Activated CD4-positive, alpha-beta T cell treated with anti-CD3 and anti-CD28 coated beads for 36 hours (primary cell): ENCODE data around the gene TANGO6. TPM values are rescaled to one million over a fixed set of nuclear protein-coding genes. Genes with fewer than 3 reads are reported as not detected.

Experiments used
- ATAC-seq: fragments of 200-7000 bp; cut with Tn5 transposase; one replicate; pipeline ENCODE4 v1.10.0; 2021; ENCODE audit warnings: mild to moderate bottlenecking, moderate library complexity
- CTCF ChIA-PET: fragments of 350-600 bp; sonication (Branson Sonifier 250); formaldehyde crosslinking; loops from one replicate; lab custom pipeline; 2021; ENCODE audit warnings: antibody characterized with exemption; lab: Charles Lee
- POLR2A ChIA-PET: fragments of 350-600 bp; sonication (Branson Sonifier 250); formaldehyde crosslinking; loops from one replicate; lab custom pipeline; 2021; ENCODE audit warnings: antibody characterized with exemption, inconsistent platforms; lab: Charles Lee
- DNase-seq: peaks from one replicate; pipeline ENCODE4 v3.0.0-alpha.2; 2020
- H3K27ac Mint-ChIP-seq: one replicate; pipeline ENCODE4 v1.8.0; 2021; ENCODE audit warnings: mixed read lengths
- H3K27me3 Mint-ChIP-seq: one replicate; pipeline ENCODE4 v1.8.0; 2021; ENCODE audit warnings: mixed read lengths
- H3K36me3 Mint-ChIP-seq: one replicate; pipeline ENCODE4 v1.8.0; 2021; ENCODE audit warnings: low read depth, mixed read lengths
- H3K4me1 Mint-ChIP-seq: one replicate; pipeline ENCODE4 v1.8.0; 2021; ENCODE audit warnings: mixed read lengths
- H3K4me3 Mint-ChIP-seq: one replicate; pipeline ENCODE4 v1.8.0; 2021; ENCODE audit warnings: mild to moderate bottlenecking, moderate library complexity, mixed read lengths
- H3K9me3 Mint-ChIP-seq: one replicate; pipeline ENCODE4 v1.8.0; 2021; ENCODE audit warnings: low read depth, mixed read lengths
- intact Hi-C, 2 experiments: fragments of 100-400 bp; cut with DNase I in 1 of 2; cut with micrococcal nuclease in 1 of 2; formaldehyde crosslinking; loops; one replicate each; pipeline versions ENCODE4 v1.14.2 to v1.15.1; 2022 to 2024; cut with DNase I, micrococcal nuclease
- total RNA-seq, 2 experiments: library from RNA; stranded (reverse); gene quantifications; one replicate each; pipeline ENCODE4 v1.2.3, GENCODE V29; 2021

The TANGO6 gene
- total RNA-seq, 2 experiments from 2014 or later: 29.7 to 31.2 TPM

DNA sequence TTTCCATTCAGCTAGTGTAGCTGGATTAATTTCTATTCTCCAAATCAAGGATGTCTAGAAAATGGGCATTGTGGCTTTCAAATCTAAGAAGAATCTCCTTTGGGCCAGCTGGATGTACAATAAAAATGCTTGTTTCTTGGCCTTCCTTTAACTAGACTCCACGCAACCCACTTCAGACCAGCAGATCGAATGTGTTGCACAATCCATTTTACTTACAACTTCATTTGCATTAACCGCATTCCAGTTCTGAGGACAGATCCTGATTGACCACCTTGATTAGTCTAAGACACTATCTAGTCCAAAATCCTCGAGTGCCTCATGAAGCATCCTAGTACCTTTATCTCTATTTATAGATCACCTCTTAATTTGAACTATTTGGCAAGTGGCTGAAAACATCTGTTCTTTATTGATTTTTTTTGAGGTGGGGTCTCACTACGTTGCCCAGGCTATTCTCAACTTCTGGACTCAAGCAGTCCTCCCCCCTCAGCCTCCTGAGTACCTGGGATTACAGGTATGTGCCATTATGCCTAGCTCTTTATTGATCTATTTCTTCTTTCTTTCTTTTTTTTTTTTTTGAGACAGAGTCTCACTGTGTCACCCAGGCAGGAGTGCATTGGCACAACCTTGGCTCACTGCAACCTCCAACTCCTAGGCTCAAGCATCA is 241.8 kb downstream of the TANGO6 start:
- H3K9me3 Mint-ChIP-seq: no peaks in the 10 kb centered on the region
- DNase-seq: no peak

GRCh38 chr16:69087161-69087581 is 243.8 kb downstream of the TANGO6 start:
- no peak for DNase-seq
- ATAC-seq: no peak
- CTCF ChIA-PET: interaction anchor here (0.6 kb wide), 2 partner anchors 17 to 617 kb away, joined by 3 to 4 read pairs; no protein-coding TSS in a partner anchor
- Mint-ChIP-seq H3K4me1 (peaks cover 12% of the 10 kb centered on the region), H3K4me3 (no peak overlapping the region), H3K27me3 (no peaks in the 10 kb centered on the region), H3K27ac (no peak overlapping the region), H3K36me3 (peaks cover 8% of the 10 kb centered on the region), H3K9me3 (no peaks in the 10 kb centered on the region)
- intact Hi-C loops: no loop called here
- POLR2A ChIA-PET: no interaction called here

More for the DNA sequence above, 241.8 kb downstream of the TANGO6 start:
- H3K27ac Mint-ChIP-seq: no peak overlapping the region
- intact Hi-C loops: no loop called here
- H3K4me1 Mint-ChIP-seq: peaks cover 12% of the 10 kb centered on the region
- no peaks in the 10 kb centered on the region for H3K27me3 Mint-ChIP-seq
- POLR2A ChIA-PET: no interaction called here
- H3K36me3 Mint-ChIP-seq: peaks cover 8% of the 10 kb centered on the region
- ATAC-seq: no peak
- CTCF ChIA-PET: no interaction called here
- H3K4me3 Mint-ChIP-seq: no peak overlapping the region

DNA sequence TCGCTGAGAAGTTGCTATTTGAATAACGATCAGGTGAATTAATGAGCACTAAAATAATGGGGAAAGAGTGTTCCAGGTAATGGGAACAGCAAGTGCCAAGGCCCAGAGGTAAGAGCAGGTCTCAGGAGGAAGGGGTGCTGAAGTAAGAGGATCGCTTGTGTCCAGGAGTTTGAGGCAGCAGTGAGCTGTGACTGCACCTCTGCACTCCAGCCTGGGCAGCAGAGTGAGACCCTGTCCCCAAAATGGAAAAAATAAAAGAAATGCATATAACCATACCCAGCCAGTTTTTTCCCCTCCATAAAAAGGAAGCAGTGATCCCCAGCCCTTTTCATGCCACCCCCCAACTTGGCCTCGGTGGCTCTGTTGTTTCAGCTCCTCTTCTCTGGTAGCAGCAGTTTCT is 245.4 kb downstream of the TANGO6 start:
- ChIA-PET POLR2A (no interaction called here), CTCF (interaction anchor here (0.6 kb wide), 1 partner anchor 24 kb away, joined by 3 read pairs; no protein-coding TSS in a partner anchor)
- DNase-seq (no peak), ATAC-seq (no peak)
- Mint-ChIP-seq H3K4me1 (peaks cover 12% of the 10 kb centered on the region), H3K36me3 (peaks cover 8% of the 10 kb centered on the region), H3K4me3 (no peak overlapping the region), H3K27ac (no peak overlapping the region), H3K27me3 (no peaks in the 10 kb centered on the region), H3K9me3 (no peaks in the 10 kb centered on the region)
- intact Hi-C loops: no loop called here

DNA sequence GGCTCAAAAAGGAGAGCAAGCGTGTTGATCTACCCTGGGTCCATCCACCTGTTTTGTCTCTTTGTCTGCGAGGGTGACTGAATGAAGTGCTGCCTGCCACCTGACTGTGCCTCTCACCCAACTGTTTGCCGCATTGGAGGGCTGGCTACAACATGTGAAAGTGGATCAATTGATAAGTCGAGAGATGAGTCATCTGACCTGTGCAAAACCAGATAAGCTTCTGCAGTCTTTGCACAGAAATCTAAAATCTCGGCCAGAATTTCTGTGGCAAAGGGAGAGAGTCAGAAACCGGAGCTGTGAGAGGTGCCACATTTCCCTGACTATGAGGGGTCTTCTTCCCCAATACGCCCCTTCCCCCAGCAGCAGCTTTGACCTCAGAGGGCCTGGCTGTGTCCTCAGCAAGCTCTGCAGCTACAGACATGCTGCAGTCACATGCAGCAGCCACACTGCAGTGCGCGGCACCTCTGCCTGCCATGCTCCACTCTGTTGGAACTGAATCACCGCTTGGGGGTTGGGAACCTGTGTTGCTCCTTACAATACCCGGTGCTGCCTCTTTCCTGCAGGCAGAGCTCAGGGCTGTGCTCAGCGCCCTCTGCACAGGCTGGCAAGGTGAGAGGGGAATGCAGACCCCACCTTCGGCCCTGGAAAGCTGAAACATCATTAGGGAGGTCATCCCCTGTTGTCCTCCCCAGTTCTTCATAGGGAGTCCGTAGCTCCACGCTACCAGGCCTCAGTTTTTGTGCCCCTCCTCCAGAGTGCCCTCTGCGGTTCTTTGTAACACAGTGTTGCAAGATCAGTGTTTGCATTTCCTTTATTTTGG is 246.0 kb downstream of the TANGO6 start:
- Mint-ChIP-seq H3K27me3 (no peaks in the 10 kb centered on the region), H3K4me3 (no peak overlapping the region), H3K4me1 (peaks cover 12% of the 10 kb centered on the region), H3K36me3 (peaks cover 8% of the 10 kb centered on the region), H3K27ac (no peak overlapping the region), H3K9me3 (no peaks in the 10 kb centered on the region)
- intact Hi-C loops: no loop called here
- ATAC-seq (peak; percentile 87), DNase-seq (peak; percentile 44)
- ChIA-PET CTCF (interaction anchor here (0.6 kb wide), 1 partner anchor 23 kb away, joined by 3 read pairs; no protein-coding TSS in a partner anchor), POLR2A (interaction anchor here (0.5 kb wide), 1 partner anchor 51 kb away, joined by 4 read pairs; no protein-coding TSS in a partner anchor)

- Mint-ChIP-seq H3K27me3 (no peaks in the 10 kb centered on the region), H3K36me3 (no peaks in the 10 kb centered on the region), H3K4me3 (no peak overlapping the region), H3K4me1 (peaks cover 6% of the 10 kb centered on the region), H3K27ac (no peak overlapping the region), H3K9me3 (no peaks in the 10 kb centered on the region)
- POLR2A ChIA-PET: no interaction called here
- intact Hi-C loops: no loop called here
- CTCF ChIA-PET: interaction anchor here (1.4 kb wide), 1 partner anchor 14 kb away, joined by 4 read pairs; no protein-coding TSS in a partner anchor
- ATAC-seq: no peak
- no peak for DNase-seq
These were observed 250.6 kb downstream of the TANGO6 start for GRCh38 chr16:69093974-69094373.

DNA sequence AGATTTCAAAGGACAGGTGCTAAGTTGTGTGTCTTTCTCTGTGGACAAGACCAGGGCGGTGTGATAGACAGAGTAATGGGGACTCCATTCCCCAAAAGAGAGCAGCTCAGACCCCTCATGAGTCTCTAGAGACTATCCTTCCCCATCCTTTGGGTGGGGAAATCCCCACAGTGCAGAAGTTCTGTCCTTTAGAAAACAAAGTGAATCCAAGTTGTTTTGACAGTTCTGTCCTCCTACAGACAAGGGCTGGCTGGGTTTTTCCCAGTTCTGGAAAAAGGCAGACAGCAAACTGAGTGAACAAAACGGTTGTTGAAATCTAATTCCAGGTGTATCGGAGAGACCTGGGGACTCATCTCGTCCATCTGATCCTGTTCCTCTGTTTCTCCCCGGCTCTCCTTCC is 251.2 kb downstream of the TANGO6 start:
- H3K27me3 Mint-ChIP-seq: no peaks in the 10 kb centered on the region
- no peak overlapping the region for H3K4me3 Mint-ChIP-seq
- peaks cover under 1% of the 10 kb centered on the region for H3K4me1 Mint-ChIP-seq
- no peak overlapping the region for H3K27ac Mint-ChIP-seq
- ChIA-PET CTCF (interaction anchor here (1.4 kb wide), 1 partner anchor 14 kb away, joined by 4 read pairs; no protein-coding TSS in a partner anchor), POLR2A (no interaction called here)
- ATAC-seq: no peak
- no peaks in the 10 kb centered on the region for H3K9me3 Mint-ChIP-seq
- H3K36me3 Mint-ChIP-seq: no peaks in the 10 kb centered on the region
- intact Hi-C loops: no loop called here
- no peak for DNase-seq

- no peaks in the 10 kb centered on the region for H3K4me1 Mint-ChIP-seq
- ChIA-PET POLR2A (no interaction called here), CTCF (interaction anchor here (1.4 kb wide), 1 partner anchor 13 kb away, joined by 4 read pairs; no protein-coding TSS in a partner anchor)
- ATAC-seq (no peak), DNase-seq (no peak)
- H3K36me3 Mint-ChIP-seq: no peaks in the 10 kb centered on the region
- H3K9me3 Mint-ChIP-seq: no peaks in the 10 kb centered on the region
- no peak overlapping the region for H3K27ac Mint-ChIP-seq
- no peaks in the 10 kb centered on the region for H3K27me3 Mint-ChIP-seq
- intact Hi-C loops: no loop called here
- H3K4me3 Mint-ChIP-seq: no peak overlapping the region
These were observed 251.9 kb downstream of the TANGO6 start for GRCh38 chr16:69095193-69095592.

DNA sequence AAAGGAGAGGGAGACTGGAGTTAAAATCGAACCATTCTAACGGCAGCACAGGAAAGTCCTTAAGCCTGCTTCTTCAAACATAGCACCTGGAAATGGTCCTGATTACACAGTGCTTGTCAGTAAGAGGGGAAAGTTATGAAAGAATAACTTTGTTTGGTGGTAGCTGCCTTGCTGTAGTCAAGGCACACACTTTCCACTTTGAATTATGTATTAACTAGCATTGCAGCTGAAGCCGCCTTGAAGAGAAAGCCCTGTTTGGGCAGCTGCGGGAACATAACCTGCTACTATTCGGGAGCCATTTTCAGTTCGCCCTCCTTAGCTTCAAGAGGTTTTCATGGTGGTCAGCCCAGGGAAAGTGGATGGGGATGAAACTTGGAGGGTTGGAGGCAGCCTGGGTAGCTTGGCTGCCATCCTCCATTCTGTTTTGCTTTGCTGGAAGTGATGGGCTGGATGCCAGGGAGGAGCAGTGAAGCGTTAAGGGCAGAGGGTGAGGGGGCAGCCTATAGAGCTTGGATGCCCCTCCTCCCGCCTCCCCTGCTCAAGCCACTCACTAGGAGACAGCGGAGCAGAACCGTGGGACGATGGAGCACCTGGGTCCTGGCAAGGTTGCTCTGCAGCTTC is 256.9 kb downstream of the TANGO6 start:
- no peak overlapping the region for H3K27ac Mint-ChIP-seq
- H3K4me1 Mint-ChIP-seq: peaks cover under 1% of the 10 kb centered on the region
- no peak overlapping the region for H3K4me3 Mint-ChIP-seq
- no peaks in the 10 kb centered on the region for H3K36me3 Mint-ChIP-seq
- no peaks in the 10 kb centered on the region for H3K9me3 Mint-ChIP-seq
- ATAC-seq (no peak), DNase-seq (no peak)
- intact Hi-C loops: loop anchor here in 1 of 2 experiments (10.0 kb wide), 1 partner anchor 395 kb away; no protein-coding TSS in a partner anchor
- peaks cover 4% of the 10 kb centered on the region for H3K27me3 Mint-ChIP-seq
- ChIA-PET POLR2A (no interaction called here), CTCF (interaction anchor here (0.6 to 1.4 kb wide), 2 partner anchors 13 to 707 kb away, joined by 3 to 4 read pairs; no protein-coding TSS in a partner anchor)

DNA sequence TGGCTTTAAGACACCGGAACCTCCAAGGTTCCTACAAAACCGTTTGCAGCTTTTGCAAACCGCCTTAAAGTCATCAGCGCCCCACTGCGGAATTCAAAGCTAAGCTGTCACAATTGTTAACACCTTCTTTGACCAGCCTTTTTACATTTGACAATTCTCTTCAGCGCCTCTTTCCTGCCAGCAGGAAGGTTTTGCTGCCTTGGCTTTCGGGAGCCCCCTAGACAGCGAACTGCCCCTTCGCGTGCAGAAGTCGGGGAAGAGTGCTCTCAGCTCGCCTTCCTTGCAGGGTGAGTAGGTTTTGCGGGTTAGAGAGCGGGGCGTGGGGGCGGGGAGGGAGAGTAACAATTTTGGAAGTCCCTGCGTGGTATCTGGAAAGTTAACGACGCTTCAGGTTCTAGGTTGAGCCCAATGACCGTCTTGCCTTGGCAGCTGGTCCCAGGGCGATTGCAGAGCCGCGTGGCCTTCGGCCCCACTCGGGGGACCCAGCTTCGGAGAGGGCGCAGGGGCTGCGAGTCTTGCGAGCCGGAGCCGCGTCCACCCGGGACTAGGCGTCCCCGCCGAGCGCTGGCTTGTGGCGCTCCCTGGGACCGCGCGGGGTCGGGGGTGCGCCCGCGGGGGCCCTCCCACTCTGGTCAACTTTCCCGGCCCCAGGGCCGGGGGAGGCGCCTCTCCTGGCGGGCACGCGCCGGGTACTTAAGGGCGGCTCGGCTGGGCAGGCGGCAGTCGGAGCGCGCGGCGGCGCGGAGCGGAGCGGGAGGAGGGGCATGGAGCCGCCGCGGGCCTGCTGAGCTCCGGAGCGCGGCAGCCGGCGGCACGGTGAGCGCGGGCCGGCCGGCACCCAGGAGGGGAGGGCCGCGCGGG is 262.4 kb downstream of the TANGO6 start, which contains the start of gene HAS3:
Gene HAS3 (plus strand): TSS at position 153 of the 861 bp plus-strand sequence. CDS start 3,743 bp downstream, outside the sequence.
- peaks cover 24% of the 10 kb centered on the region for H3K27me3 Mint-ChIP-seq
- ChIA-PET POLR2A (interaction anchor here (0.8 kb wide), 2 partner anchors 19 to 440 kb away, joined by 3 read pairs; no protein-coding TSS in a partner anchor), CTCF (interaction anchor here (0.6 to 2.2 kb wide), 7 partner anchors 19 to 578 kb away, joined by 3 to 17 read pairs (median 4); no protein-coding TSS in a partner anchor)
- peak; percentile 82 for ATAC-seq
- H3K27ac Mint-ChIP-seq: peak within 1 kb of the TSS; percentile 76
- DNase-seq: peak; percentile 67
- H3K4me1 Mint-ChIP-seq: peaks cover 16% of the 10 kb centered on the region
- intact Hi-C loops: loop anchor here (1.0 to 10.0 kb wide), 5 partner anchors 203 to 513 kb away; no protein-coding TSS in a partner anchor
- no peaks in the 10 kb centered on the region for H3K9me3 Mint-ChIP-seq
- peak within 1 kb of the TSS; percentile 72 for H3K4me3 Mint-ChIP-seq
- peaks cover 10% of the 10 kb centered on the region for H3K36me3 Mint-ChIP-seq
